ENCODE data around the gene CDA.

DNA sequence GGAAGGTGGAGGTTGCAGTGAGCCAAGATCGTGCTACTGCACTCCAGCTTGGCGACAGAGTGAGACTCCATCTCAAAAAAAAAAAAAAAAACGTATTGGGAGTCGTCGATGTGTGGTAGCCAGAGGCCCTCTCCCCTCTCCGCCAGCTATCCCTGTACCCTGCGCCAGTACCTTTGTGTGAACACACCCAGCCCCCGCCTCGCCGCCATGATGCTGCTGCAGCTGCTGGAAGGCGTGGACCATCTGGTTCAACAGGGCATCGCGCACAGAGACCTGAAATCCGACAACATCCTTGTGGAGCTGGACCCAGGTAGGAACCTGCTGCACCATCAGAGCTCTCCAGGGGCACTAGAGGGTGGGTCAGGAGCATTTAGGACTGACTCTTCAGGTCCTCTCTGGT is 56.5 kb downstream of the CDA start:
- TF ChIP-seq POLR2A (IDR thresholded peaks at IDR 0.05; ENCODE audit: low read depth, low read length) (no peak), EZH2 (IDR thresholded peaks at IDR 0.05; ENCODE audit: borderline replicate concordance, low read depth, low read length, severe bottlenecking) (no peak), POLR2AphosphoS5 (IDR thresholded peaks at IDR 0.05; ENCODE audit: insufficient read depth, low read depth, low read length) (no peak), MYC (IDR thresholded peaks at IDR 0.05; ENCODE audit: low read depth, low read length) (no peak)
- TF ChIP-seq, protein P1, sequence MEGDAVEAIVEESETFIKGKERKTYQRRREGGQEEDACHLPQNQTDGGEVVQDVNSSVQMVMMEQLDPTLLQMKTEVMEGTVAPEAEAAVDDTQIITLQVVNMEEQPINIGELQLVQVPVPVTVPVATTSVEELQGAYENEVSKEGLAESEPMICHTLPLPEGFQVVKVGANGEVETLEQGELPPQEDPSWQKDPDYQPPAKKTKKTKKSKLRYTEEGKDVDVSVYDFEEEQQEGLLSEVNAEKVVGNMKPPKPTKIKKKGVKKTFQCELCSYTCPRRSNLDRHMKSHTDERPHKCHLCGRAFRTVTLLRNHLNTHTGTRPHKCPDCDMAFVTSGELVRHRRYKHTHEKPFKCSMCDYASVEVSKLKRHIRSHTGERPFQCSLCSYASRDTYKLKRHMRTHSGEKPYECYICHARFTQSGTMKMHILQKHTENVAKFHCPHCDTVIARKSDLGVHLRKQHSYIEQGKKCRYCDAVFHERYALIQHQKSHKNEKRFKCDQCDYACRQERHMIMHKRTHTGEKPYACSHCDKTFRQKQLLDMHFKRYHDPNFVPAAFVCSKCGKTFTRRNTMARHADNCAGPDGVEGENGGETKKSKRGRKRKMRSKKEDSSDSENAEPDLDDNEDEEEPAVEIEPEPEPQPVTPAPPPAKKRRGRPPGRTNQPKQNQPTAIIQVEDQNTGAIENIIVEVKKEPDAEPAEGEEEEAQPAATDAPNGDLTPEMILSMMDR (IDR thresholded peaks at IDR 0.05; ENCODE audit: extremely low read depth in 1 of 2, insufficient read depth in 1 of 2, low read depth in 1 of 2, low read length in 2 of 2) = no peak
